MG63 (cell line): ENCODE data around the gene ABHD17B. TPM values are rescaled to one million over a fixed set of nuclear protein-coding genes. Genes with fewer than 3 reads are reported as not detected.

Experiments used
- DNase-seq: peaks from one replicate; pipeline ENCODE4 v3.0.0-alpha.2; 2020
- H3K27me3 ChIP-seq: fragments of 250-450 bp; sonication (Bioruptor Pico); 2 replicates; pipeline ENCODE4 v1.5.1; 2020; ENCODE audit warnings: mild to moderate bottlenecking, moderate library complexity
- H3K36me3 ChIP-seq: fragments of 250-450 bp; sonication (Bioruptor Pico); 2 replicates; pipeline ENCODE4 v1.5.1; 2020; ENCODE audit warnings: mild to moderate bottlenecking, moderate library complexity
- H3K4me3 ChIP-seq: fragments of 250-450 bp; sonication (Bioruptor Pico); 2 replicates; pipeline ENCODE4 v1.5.1; 2020; ENCODE audit warnings: mild to moderate bottlenecking, moderate library complexity
- H3K9me3 ChIP-seq: fragments of 250-450 bp; sonication (Bioruptor Pico); 2 replicates; pipeline ENCODE4 v1.5.1; 2020; ENCODE audit warnings: mild to moderate bottlenecking, moderate library complexity
- total RNA-seq: library from RNA; depleted of rRNA; stranded (reverse); fragments of >200 nt; shearing (Covaris generic); gene quantifications from 2 replicates; pipeline ENCODE4 v1.2.3, GENCODE V29; 2014; ENCODE audit warnings: low replicate concordance

The ABHD17B gene
- total RNA-seq, 1 experiment from 2014 or later, result 10.8 TPM

DNA sequence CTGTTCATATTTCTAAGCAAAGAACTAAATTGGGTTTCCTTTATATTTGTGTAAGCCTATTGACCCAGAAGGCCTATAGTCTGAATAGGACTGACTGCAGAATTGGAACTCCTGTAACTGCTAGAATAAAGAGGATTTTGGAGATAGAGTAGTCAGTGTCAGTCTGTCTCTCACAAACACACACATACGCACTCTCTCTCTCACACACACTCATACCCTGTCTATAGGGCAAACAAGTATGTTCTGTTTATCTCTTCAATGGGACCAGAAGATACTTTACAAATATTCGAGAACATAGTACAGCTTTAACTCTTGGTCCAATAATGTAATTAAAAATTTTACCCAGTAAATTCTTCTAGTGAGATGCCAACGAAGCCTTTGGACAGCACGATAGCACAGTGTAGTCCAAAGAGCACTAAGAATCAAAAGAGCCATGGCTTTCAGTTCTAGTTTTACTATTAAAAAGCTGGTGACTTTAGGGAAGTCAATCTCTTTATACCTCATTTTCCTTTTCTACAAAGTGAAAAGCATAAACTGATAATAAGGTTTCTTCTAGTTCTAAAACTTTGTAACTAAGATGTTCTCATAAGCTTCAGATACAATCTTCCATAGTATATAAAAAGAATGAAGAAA, 19.3 kb downstream of the ABHD17B start:
- no peak for DNase-seq
- Histone ChIP-seq H3K27me3 (no peaks in the 10 kb centered on the region), H3K9me3 (no peaks in the 10 kb centered on the region), H3K4me3 (no peak overlapping the region), H3K36me3 (no peaks in the 10 kb centered on the region)

DNA sequence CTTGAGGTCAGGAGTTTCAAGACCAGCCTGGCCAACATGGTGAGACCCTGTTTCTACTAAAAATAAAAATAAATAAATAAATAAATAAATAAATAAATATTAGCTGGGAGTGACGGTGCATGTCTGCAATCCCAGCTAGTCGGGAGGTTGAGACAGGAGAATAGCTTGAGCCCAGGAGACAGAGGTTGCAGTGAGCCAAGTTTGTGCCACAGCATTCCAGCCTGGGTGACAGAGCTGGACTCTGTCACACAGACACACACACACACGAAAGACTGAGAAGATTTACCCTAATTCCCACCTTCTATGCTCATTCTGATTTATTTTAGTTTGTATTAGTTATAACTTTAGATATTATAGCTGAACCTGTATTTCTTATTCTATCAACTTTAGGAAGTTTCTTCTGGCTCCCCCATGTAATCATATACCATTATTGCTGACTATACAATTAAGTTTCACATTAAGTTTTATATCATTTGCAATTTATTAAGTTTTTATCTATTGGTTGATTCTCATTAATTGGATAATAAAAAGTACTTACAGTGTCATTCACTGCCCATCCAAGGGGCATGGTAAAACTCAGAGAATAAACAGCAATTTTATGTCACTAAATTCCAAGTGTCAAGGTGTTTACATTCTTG, 20.8 kb downstream of the ABHD17B start:
- H3K27me3 ChIP-seq, result no peaks in the 10 kb centered on the region
- no peaks in the 10 kb centered on the region for H3K9me3 ChIP-seq
- no peaks in the 10 kb centered on the region for H3K36me3 ChIP-seq
- H3K4me3 ChIP-seq, result no peak overlapping the region
- DNase-seq, result no peak

DNA sequence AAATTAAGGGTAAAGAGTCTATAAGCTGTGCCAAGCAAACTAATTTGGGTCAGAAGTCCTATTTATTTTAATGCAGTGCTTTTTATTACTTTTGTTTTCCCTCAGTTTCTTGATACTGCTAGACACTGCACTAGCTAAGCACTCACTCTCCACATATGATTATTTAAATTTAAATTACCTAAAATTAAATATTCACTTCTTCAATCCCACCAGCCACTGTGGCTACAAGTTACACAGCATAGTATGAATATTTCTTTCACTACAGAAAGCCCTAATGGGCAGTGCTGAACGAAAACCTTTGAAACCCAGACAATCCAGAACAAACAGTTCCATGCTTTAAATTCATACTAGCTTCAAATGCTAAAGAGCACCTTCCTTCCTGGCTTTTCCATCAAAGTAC, 23.6 kb downstream of the ABHD17B start:
- no peak for DNase-seq
- no peak overlapping the region for H3K4me3 ChIP-seq
- no peaks in the 10 kb centered on the region for H3K9me3 ChIP-seq
- H3K27me3 ChIP-seq, result no peaks in the 10 kb centered on the region
- H3K36me3 ChIP-seq, result no peaks in the 10 kb centered on the region

DNA sequence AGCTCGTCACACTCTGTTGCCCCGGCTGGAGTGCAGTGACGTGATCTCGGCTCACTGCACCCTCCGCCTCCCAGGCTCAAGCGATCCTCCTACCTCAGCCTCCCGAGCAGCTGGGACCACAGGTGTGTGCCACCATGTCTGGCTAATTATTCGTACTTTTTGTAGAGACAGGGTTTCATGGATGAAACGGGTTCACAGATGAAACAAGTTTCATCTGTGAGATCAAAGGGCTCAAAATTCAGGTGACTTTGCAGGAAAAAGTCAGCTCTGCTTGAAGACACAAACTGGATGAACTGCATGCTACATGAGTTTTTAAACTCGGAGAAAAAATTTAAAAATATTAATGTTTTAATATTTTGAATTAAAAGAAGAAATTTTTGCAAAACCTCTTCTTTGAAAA, 24.5 kb downstream of the ABHD17B start:
- no peak for DNase-seq
- Histone ChIP-seq H3K36me3 (no peaks in the 10 kb centered on the region), H3K27me3 (no peaks in the 10 kb centered on the region), H3K9me3 (no peaks in the 10 kb centered on the region), H3K4me3 (no peak overlapping the region)

DNA sequence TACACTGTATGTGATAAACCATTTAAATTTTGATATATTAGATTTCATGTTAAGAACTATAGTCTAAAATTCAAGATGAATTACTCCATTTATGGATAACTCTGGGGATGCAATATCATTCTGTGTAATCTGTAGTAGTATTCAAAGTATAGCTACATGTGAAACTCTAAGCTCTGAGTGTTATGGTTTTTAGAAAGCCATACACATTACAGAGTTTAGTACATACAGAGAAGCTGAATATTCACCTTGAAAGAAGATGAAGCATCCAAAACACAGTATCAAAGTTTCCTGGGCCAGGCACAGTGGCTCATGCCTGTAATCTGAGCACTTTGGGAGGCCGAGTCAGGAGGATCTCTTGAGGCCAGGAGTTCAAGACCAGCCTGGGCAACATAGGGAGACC, 25.0 kb downstream of the ABHD17B start:
- peaks cover under 1% of the 10 kb centered on the region; the same call in 1 of the 2 replicates for H3K9me3 ChIP-seq
- no peak overlapping the region for H3K4me3 ChIP-seq
- no peaks in the 10 kb centered on the region for H3K36me3 ChIP-seq

DNA sequence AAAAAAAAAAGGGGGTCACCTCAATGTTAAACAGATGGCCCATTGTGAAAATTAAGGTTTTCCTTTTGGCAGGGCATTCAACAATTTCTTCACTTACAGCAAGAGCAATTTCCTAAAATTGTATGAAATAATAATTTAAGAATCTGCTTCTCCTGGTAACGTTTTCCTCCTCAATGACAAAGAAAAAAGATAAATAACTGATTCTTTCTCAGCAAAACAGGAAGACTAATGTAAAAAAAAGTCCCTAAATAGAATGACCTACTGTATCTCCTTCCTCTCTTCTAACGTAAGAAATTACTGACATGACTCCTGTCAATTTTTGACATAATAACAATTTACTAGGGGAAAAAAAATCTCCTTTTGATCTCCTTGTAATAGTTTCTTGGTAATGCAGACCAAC, 25.5 kb downstream of the ABHD17B start:
- Histone ChIP-seq H3K4me3 (no peak overlapping the region), H3K36me3 (no peaks in the 10 kb centered on the region), H3K27me3 (no peaks in the 10 kb centered on the region), H3K9me3 (peaks cover 3% of the 10 kb centered on the region; the same call in 1 of the 2 replicates)
- DNase-seq, result no peak

More for the DNA sequence above, 25.0 kb downstream of the ABHD17B start:
- no peaks in the 10 kb centered on the region for H3K27me3 ChIP-seq
- no peak for DNase-seq

DNA sequence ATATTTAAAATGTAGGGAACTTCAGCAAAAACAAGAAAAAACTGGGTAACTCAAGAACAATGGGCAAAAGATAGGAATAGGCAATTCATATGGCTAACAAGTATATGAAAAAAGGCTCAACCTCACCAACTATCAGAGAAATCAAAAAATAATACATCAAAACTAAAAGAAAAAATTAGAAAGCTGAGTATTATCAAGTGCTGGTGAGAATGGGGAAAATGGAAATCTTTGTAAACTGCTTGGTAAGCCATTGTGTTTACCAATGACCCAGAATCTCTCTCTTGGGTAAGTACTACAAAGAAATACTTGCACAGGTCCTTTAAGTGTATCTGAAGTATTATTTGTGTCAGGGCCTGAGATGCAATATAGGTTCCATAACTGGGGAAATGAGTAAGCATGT, 27.0 kb downstream of the ABHD17B start:
- H3K9me3 ChIP-seq, result peaks cover 6% of the 10 kb centered on the region; the same call in 1 of the 2 replicates
- no peak for DNase-seq

DNA sequence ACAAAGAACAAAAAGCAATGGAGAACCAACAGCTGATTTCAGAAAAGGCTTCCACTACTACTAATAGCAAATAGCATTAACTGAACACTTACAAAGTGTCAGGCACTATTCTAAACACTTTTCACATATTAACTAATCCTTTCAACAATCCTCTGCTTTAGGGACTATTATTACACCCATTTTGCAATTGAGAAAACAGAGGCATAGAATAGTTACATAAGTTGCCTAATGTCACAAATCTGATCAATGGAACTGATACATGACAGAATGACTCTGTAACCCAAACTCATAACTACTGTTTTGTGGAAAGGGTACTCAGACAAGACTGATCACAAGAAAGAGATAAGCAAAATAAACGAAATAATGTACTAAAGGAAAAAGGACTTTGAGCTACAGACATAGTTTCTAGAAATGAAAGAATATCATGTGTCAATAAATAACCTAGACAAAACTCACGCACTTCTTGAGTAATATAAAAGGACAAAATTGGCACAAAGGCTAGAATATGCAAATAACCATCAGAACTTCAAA, 31.3 kb downstream of the ABHD17B start:
- no peak for DNase-seq
- H3K27me3 ChIP-seq, result no peaks in the 10 kb centered on the region
- H3K9me3 ChIP-seq, result peaks cover 14% of the 10 kb centered on the region
- no peaks in the 10 kb centered on the region for H3K36me3 ChIP-seq
- no peak overlapping the region for H3K4me3 ChIP-seq

More for the DNA sequence above, 27.0 kb downstream of the ABHD17B start:
- Histone ChIP-seq H3K4me3 (no peak overlapping the region), H3K27me3 (no peaks in the 10 kb centered on the region), H3K36me3 (no peaks in the 10 kb centered on the region)

DNA sequence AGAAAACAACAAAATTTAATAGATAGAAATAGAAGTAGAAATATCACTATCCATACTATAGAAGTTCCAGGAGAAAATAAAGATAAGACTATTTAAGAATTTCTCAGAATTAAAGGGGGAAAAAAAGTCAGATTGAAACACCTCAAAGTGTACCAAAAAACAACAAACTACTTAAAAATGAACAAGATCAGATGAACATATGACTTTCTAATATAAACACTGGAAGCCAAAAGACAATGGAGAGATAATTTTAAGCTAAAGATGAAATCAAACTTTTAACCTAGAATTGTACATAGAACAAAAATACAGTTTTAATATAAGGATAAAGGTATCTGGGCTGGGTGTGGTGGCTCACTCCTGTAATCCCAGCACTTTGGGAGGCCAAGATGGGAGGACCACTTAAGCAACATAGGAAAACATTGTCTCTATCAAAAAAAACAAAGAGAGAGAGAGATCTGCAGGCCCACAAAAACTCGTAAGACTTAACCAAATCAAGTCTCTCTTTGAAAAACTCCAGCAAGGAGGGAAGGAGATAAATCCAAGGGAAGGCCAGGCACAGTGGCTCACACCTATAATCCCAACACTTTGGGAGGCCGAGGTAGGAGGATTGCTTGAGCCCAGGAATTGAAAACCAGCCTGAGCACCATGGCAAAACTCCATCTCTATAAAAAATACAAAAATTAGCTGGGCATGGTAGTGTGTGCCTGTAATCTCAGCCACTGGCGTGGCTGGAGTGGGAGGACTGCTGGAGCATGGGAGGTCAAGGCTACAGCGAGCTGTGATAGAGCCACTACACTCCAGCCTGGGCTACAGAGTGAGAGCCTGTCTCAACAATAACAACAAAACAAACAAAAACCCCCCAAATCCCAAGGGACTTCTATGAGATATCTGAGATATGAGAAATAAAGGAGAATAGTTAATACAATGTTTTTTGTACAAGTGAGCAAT, 32.4 kb downstream of the ABHD17B start:
- Histone ChIP-seq H3K9me3 (peaks cover 14% of the 10 kb centered on the region), H3K36me3 (no peaks in the 10 kb centered on the region), H3K27me3 (no peaks in the 10 kb centered on the region), H3K4me3 (no peak overlapping the region)
- DNase-seq, result no peak

DNA sequence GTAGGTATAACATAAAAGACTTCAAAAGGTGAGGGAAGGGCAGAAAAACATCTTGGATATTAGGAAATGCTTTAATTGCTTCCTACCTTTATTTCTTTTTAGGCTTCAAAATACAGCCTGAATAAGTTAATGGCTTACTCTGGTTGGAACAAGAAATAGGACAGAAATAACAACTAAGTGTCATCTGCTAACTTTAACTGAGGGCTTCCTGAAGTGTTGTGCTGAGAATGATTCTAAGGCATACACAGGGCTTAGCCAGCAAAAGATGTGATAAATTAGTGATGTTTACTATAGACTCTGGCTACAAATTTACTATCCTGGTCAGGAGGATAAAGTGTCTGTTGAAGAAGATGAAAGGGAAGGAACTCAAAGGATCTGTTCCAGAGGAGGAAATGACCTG, 34.2 kb downstream of the ABHD17B start:
- DNase-seq, result no peak
- Histone ChIP-seq H3K27me3 (no peaks in the 10 kb centered on the region), H3K36me3 (no peaks in the 10 kb centered on the region), H3K4me3 (no peak overlapping the region), H3K9me3 (peaks cover 14% of the 10 kb centered on the region)

DNA sequence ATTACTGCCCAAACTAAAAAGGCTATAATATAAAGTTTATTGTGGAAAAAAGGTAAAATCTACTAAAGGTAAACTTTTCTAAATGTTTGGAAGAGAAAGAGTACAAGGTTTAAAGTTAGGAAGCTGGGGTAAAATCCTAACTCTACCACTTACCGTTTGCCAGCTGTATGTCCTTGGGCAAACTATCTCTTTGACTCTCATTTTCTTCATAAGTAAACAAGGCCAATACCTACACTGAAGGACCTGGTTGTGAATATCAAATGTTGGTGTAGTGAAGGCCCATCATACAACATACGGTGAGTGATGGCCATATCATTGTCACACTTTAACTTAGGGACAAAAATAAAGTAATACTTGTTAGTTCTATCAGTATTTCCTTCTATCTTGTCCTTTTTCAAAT, 34.9 kb downstream of the ABHD17B start:
- no peak overlapping the region for H3K4me3 ChIP-seq
- DNase-seq, result no peak
- no peaks in the 10 kb centered on the region for H3K36me3 ChIP-seq
- peaks cover 14% of the 10 kb centered on the region for H3K9me3 ChIP-seq
- H3K27me3 ChIP-seq, result no peaks in the 10 kb centered on the region

DNA sequence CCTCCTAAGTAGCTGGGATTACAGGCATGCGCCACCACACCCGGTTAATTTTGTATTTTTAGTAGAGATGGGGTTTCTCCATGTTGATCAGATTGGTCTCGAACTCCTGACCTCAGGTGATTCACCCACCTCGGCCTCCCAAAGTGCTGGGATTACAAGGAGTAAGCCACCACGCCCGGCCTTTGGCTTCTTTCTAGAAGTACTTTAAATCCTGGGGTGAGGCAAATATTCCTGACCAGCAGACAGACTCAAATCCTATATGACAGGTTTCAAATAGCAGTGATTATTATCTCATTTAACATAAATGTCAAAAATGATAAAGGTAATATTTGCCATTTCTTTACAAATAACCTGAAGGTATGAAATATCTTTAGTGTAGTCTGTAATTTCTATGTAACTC, 35.6 kb downstream of the ABHD17B start:
- no peak for DNase-seq
- H3K9me3 ChIP-seq, result peaks cover 10% of the 10 kb centered on the region

DNA sequence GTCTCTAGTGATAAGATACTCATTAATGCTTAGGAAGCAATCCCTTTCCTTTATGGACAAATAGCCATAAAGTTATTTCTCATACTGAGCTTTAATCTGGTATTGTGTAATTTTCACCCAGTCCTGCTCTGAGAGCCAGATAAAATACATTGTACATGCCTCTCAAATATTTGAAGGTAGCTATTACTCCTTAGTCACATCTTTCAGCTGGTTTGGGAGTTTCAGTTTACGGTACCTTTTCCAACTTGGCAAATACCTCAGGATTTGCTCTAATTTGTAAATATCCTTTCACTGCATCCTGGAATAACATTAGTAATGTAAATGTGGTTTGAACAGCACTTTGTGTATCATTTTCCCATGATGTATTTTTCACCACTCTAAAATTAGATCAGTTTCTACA, 47.4 kb downstream of the ABHD17B start:
- H3K4me3 ChIP-seq, result no peak overlapping the region
- DNase-seq, result no peak
- no peaks in the 10 kb centered on the region; the same call in 1 of the 2 replicates for H3K36me3 ChIP-seq
- no peaks in the 10 kb centered on the region for H3K27me3 ChIP-seq
- H3K9me3 ChIP-seq, result peaks cover 9% of the 10 kb centered on the region

More for the DNA sequence above, 35.6 kb downstream of the ABHD17B start:
- H3K27me3 ChIP-seq, result no peaks in the 10 kb centered on the region
- no peak overlapping the region for H3K4me3 ChIP-seq
- H3K36me3 ChIP-seq, result no peaks in the 10 kb centered on the region

DNA sequence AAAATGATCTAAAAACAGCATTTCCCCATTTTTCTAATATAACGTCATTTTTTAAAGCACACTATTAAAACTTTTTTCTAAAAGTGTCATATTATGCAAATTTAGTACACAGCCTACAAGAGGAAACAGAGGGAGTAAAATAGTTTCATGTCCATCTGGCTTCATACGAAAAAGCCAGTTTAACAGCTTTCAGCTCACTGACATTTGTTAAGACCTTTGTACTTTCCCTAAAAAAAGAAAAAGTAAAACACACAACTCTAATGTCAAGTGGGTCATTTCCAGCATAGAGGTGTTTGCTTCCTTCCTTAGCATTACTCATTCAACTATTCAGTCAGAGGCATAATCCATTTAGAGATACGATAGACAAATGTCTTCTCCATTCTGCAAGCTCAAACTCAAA, 49.4 kb downstream of the ABHD17B start:
- DNase-seq, result no peak
- Histone ChIP-seq H3K9me3 (peaks cover 9% of the 10 kb centered on the region), H3K4me3 (no peak overlapping the region), H3K27me3 (no peaks in the 10 kb centered on the region), H3K36me3 (no peaks in the 10 kb centered on the region; the same call in 1 of the 2 replicates)

DNA sequence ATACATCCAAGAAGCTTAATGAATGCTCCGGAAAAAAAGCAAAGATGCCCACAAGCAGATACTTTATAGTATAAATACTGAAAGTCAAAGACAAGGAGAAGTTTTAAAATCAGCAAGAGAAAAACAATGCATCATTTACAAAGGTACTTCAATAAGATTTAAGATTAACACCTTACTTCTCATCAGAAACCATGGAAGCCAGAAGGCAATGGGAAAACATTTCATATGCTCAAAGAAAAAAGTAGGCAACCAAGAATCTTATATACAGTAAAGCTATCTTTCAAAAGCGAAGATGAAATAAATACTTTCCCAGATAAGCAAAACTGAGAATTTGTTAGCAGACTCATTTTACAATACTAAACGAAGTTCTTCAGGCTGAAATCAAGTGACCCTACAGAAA, 51.1 kb downstream of the ABHD17B start:
- H3K27me3 ChIP-seq, result no peaks in the 10 kb centered on the region
- peaks cover 9% of the 10 kb centered on the region for H3K9me3 ChIP-seq
- DNase-seq, result no peak

DNA sequence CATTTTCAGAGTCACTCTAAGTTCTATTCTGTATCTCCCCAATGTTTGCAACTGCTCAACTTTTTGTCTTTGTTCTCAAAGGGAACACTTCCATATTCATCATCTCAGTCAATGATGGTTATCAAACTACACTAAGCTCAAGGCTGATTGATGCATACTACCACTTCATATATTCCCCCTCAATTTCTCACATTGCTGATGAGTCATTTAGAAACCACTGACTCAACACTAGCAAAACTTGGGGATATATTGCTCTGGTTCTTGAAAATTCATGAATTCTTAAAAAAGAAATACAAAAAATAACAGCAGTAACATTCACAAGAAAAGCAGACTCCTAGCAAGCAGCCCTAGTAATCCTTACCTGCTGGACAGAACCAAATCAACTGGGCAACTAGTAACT, 52.2 kb downstream of the ABHD17B start:
- DNase-seq, result no peak
- H3K4me3 ChIP-seq, result no peak overlapping the region
- H3K9me3 ChIP-seq, result peaks cover 9% of the 10 kb centered on the region
- H3K27me3 ChIP-seq, result no peaks in the 10 kb centered on the region
- no peaks in the 10 kb centered on the region; the same call in 1 of the 2 replicates for H3K36me3 ChIP-seq

More for the DNA sequence above, 51.1 kb downstream of the ABHD17B start:
- Histone ChIP-seq H3K4me3 (no peak overlapping the region), H3K36me3 (no peaks in the 10 kb centered on the region; the same call in 1 of the 2 replicates)
